Dendritic cell treated with granulocyte-macrophage colony-stimulating factor and Interleukin-4, amounts not matched to agents 40 ng/mL and 50 ng/mL, for 4 days (primary cell): Measurements from ENCODE around the gene CGB8.
A peak's percentile ranks its signal among the peaks of the same experiment; 100 is the strongest.
"Not testable (repeated sequence)": the region's sequence is repeated elsewhere in the genome, so short reads cannot be mapped to it uniquely, and the experiment has no call there.

Experiments used
- H3K27ac Mint-ChIP-seq: one replicate; pipeline ENCODE4 v1.8.0; 2022; ENCODE audit warnings: mild to moderate bottlenecking, mixed read lengths
- H3K27me3 Mint-ChIP-seq: one replicate; pipeline ENCODE4 v1.8.0; 2022; ENCODE audit warnings: mild to moderate bottlenecking, mixed read lengths
- H3K36me3 Mint-ChIP-seq: one replicate; pipeline ENCODE4 v1.8.0; 2022; ENCODE audit warnings: low read depth, mixed read lengths
- H3K4me1 Mint-ChIP-seq: one replicate; pipeline ENCODE4 v1.8.0; 2022; ENCODE audit warnings: low read depth, mixed read lengths
- H3K4me3 Mint-ChIP-seq: one replicate; pipeline ENCODE4 v1.8.0; 2022; ENCODE audit warnings: mild to moderate bottlenecking, moderate library complexity, mixed read lengths
- H3K9me3 Mint-ChIP-seq: one replicate; pipeline ENCODE4 v1.8.0; 2022; ENCODE audit warnings: mixed read lengths
- intact Hi-C: fragments of 100-400 bp; cut with micrococcal nuclease; formaldehyde crosslinking; loops from one replicate; pipeline ENCODE4 v1.15.0; 2022

CGB8 gene

DNA sequence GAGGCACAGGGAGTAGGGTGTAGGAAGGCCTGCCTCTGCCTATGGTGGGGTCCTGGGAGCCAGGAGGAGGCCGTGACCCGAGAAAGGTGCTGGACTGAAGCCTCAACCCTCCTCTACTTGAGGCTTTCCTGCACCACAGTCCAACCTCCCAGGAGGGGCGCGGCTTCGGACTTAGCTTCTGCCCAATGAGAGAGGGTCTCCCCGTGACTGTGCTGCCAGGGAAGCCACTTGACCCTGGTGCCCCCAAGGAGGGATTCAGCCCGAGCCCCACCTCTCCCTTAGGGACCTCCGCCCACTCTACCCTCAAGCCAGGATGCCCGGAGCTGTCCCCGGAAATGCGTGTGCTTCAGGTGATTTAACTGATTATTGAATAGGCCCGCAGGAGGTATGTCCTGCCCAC is at the start of gene CGB8:
TSS of gene CGB8 (minus strand) at position 101 of the 400 bp plus-strand sequence. CDS start 372 bp downstream, outside the sequence.
- intact Hi-C loops, H3K4me3 Mint-ChIP-seq, H3K9me3 Mint-ChIP-seq, H3K4me1 Mint-ChIP-seq, H3K36me3 Mint-ChIP-seq, H3K27ac Mint-ChIP-seq: not testable (repeated sequence)
- H3K27me3 Mint-ChIP-seq: peaks cover 22% of the 10 kb centered on the region

DNA sequence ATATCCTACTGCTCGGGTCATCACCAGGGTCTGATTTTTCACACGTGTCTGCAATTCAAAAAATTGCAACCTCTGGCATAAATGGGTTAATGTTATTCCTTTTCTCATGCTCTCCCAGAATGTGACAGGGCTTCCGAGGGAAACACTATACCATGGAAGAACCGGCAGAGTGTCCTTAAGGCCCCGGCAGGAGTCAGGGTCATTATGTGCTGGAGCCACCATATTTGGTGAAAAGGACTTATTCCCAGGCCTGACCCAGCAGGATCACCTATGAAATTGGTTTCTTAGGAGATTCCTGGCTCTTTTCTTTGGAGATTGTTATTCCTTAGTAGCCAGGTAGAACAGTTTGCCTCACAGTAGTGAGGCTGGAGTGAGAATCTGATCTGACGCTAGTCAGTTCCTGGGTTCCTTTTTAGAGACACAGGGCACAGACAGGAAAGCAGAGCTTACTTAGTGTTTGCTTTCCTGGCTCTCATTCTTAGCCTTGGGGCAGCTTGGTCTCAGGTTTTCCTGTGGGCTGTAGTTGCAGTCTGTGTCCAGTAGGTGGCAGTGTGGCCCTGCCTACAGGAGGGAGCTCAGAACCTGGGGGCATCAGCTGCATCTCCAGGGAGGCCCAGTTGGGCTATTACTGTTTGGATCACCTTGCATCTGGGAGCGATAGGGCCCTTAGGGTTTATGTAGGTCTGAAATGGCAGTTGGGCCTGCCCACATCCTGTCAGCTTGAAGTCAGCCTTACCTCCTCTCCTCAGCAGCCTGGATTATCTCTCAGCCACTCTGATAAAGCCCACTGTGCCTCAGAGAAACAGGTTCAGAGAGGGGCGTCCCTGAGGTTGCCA is 48.8 kb upstream of the CGB8 start:
- H3K27me3 Mint-ChIP-seq: no peaks in the 10 kb centered on the region
- no peaks in the 10 kb centered on the region for H3K9me3 Mint-ChIP-seq
- peaks cover 98% of the 10 kb centered on the region for H3K36me3 Mint-ChIP-seq
- H3K4me1 Mint-ChIP-seq: no peaks in the 10 kb centered on the region
- no peak overlapping the region for H3K4me3 Mint-ChIP-seq
- H3K27ac Mint-ChIP-seq: no peak overlapping the region
- intact Hi-C loops: loop anchor here (1.0 to 2.0 kb wide), 2 partner anchors 49 to 102 kb away; no protein-coding TSS in a partner anchor

DNA sequence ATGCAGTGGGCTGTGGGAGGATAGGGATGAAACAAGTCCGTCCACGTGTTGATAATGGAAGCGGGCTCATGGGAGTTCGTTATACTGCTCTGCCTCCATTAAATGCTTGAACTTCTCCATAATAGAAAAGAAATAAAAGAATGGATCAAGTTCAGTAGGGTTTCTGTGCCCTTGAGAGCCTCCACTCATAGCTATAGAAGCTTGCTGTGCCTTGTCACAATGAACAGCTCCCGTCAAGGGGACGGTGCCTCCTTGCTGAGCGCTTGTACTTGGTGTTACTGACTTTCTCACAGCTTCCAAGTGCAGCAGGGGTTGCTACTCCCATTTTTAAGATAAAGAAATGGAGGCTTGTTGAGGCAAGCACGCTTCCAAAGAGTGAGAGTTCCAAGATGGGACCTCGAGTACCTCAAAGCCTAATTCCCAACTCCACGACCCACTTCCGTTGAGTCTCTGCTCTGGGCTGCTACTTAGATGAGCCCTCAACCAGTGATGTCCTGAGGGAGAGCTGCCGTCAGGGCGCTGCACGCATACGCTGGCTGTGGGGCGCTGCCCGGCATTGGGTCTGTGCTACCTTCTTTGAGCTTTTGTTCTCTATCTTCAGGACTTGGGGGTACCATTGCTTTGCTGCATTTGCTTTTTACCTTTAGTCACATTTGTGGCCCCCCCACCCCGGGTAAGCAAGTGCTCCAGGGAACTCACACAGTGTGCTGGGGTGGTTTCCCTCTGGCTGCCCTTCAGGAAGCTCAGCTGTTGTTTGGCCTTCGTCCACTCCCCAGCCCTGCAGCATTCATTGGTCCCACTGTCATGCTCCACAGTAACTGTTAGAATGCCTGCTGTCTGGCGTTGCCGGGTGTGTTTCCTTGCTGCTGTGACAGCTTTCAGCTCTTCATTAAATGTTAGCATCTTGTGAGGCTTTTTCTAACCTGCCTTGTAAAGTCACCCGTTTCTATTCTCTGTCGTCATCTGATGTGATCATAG is 45.9 kb upstream of the CGB8 start:
- Mint-ChIP-seq H3K27ac (no peak overlapping the region), H3K36me3 (peaks cover 98% of the 10 kb centered on the region), H3K9me3 (no peaks in the 10 kb centered on the region), H3K4me1 (no peaks in the 10 kb centered on the region), H3K4me3 (no peak overlapping the region), H3K27me3 (no peaks in the 10 kb centered on the region)
- intact Hi-C loops: no loop called here

DNA sequence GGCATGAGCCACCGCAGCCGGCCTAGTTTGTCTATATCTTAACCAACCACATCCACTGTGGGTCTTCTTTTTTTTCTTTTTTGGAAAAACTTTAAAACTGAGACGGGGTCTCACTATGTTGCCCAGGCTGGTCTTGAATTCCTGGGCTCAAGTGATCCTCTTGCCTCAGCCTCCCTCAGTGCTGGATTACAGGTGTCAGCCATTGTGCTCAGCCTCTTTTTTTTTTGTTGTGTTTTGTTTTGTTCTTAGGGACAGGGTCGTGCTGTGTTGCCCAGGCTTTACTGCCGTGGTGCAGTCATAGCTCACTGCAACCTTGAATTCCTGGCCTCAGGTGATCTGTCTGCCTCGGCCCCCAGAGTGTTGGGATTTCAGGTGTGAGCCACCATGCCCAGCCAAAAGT is 43.8 kb upstream of the CGB8 start:
- peaks cover 99% of the 10 kb centered on the region for H3K36me3 Mint-ChIP-seq
- H3K9me3 Mint-ChIP-seq: no peaks in the 10 kb centered on the region
- no peak overlapping the region for H3K4me3 Mint-ChIP-seq
- peaks cover under 1% of the 10 kb centered on the region for H3K4me1 Mint-ChIP-seq
- no peak overlapping the region for H3K27ac Mint-ChIP-seq
- no peaks in the 10 kb centered on the region for H3K27me3 Mint-ChIP-seq
- intact Hi-C loops: no loop called here

DNA sequence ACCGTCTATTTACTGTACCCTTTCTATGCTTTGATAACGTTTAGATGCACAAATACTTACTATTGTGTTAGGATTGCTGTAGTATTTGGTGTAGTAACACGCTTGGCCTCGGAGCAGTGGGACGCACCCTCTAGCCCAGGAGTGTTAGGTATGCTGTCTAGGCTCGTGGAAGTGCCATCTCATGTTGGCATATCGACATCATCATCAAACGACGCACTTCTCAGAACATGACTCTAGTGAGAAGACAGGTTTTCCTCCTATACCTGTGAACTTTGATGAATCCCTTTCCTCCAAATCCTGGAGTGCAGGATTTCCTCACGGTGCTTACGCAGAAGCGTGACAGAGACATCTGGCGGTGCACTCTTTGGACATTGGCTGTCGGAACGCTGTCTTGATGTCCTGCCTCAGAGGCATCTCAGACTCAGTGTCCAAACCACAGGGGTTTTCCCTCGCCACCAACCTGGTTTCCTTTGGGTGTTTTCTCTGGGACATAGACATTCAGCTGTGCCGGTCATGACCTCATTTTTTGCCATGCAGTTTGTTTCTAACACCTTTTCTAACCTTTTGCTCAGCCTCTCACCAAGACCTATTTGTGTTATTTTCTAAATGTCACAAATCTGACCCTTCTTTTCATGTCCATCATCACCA is 42.6 kb upstream of the CGB8 start:
- H3K36me3 Mint-ChIP-seq: peaks cover 99% of the 10 kb centered on the region
- no peaks in the 10 kb centered on the region for H3K27me3 Mint-ChIP-seq
- no peak overlapping the region for H3K27ac Mint-ChIP-seq
- no peak overlapping the region for H3K4me3 Mint-ChIP-seq
- intact Hi-C loops: no loop called here
- H3K9me3 Mint-ChIP-seq: no peaks in the 10 kb centered on the region
- H3K4me1 Mint-ChIP-seq: peaks cover 9% of the 10 kb centered on the region

DNA sequence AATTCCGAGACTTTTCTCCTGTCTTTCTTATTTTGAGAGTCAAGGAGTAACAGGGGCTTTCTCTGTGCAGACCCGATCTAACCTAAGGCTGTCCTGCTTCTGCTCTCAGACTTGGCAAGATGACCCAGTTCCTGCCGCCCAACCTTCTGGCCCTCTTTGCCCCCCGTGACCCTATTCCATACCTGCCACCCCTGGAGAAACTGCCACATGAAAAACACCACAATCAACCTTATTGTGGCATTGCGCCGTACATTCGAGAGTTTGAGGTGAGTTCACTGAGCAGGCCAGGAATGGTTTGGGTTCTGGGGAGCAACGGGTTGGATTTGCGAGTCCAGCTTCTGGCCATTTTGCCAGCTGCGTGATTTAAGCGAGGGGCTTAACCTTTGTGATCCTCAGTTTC is 37.4 kb upstream of the CGB8 start:
- Mint-ChIP-seq H3K4me1 (peaks cover 23% of the 10 kb centered on the region), H3K9me3 (no peaks in the 10 kb centered on the region), H3K4me3 (peak overlapping the region; percentile 100), H3K27ac (peak overlapping the region; percentile 94), H3K36me3 (peaks cover 63% of the 10 kb centered on the region), H3K27me3 (no peaks in the 10 kb centered on the region)
- intact Hi-C loops: no loop called here

DNA sequence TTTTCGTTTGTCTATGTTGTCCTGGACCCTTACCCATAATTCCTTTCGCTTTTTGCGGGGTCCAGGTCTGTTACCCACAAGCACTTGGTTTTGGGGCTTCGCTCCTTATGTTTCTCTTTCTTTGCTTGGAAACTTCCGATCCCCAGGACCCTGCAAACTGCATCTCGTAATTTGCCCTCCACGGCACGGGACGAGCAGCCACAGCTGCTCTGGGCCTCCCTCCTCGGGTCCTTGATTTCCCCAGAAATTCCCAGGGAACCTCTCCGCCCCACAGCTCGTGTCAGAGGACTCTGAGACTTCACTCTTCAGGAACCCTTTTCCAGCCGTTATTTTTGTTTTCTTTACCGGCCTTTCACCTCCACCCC is 36.9 kb upstream of the CGB8 start:
- H3K27me3 Mint-ChIP-seq: no peaks in the 10 kb centered on the region
- intact Hi-C loops: no loop called here
- H3K36me3 Mint-ChIP-seq: peaks cover 59% of the 10 kb centered on the region
- peak overlapping the region; percentile 100 for H3K4me3 Mint-ChIP-seq
- peak overlapping the region; percentile 94 for H3K27ac Mint-ChIP-seq
- no peaks in the 10 kb centered on the region for H3K9me3 Mint-ChIP-seq
- peaks cover 23% of the 10 kb centered on the region for H3K4me1 Mint-ChIP-seq

DNA sequence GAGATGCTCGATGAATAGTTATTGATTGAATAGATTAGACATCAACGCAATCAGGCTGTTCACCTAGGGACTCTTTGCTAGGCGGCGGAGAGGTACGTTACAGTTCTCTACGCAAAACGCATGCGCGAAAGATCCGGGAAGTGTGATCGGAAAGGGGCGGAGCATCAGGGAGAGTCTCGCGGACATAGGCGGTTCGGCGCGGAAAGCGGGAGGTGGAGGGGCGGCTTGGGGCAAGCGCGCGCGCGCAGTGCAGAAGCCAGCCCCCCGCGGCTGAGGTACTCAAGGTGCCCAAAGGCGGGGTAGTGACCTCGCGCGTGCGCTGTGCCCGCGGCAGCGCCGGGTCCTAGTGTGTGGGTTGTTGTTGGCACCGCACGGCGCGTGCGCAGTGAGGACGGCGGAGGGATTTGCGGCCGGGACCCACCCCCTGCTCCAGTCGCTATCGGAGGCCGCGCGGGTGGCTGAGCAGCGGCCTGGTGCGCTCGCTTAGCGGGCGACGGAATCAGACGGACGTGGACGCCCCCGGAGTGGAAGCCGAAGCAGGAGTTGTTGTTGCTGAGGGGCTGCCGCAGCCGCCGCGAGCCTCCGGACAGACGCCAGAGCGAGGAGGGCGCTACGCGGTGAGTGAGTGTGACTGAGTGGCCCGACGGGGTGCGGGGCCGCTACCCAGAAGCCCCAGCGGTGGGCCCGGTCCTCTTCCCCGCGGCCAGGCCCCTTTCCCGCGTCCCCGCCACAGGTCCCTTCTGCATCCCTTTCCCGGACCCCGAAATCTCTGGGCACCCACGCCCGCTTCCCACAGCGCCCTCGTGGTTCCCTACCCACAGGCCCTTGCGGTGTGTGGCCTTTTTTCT is 36.3 kb upstream of the CGB8 start, which contains the start of gene SNRNP70:
TSS of gene SNRNP70 (plus strand) at position 432 of the 848 bp plus-strand sequence. CDS start 964 bp downstream, outside the sequence.
- Mint-ChIP-seq H3K36me3 (peaks cover 53% of the 10 kb centered on the region), H3K27ac (peak within 1 kb of the TSS; percentile 94), H3K4me3 (peak within 1 kb of the TSS; percentile 100), H3K4me1 (peaks cover 23% of the 10 kb centered on the region), H3K27me3 (peaks cover 2% of the 10 kb centered on the region), H3K9me3 (no peaks in the 10 kb centered on the region)
- intact Hi-C loops: no loop called here

DNA sequence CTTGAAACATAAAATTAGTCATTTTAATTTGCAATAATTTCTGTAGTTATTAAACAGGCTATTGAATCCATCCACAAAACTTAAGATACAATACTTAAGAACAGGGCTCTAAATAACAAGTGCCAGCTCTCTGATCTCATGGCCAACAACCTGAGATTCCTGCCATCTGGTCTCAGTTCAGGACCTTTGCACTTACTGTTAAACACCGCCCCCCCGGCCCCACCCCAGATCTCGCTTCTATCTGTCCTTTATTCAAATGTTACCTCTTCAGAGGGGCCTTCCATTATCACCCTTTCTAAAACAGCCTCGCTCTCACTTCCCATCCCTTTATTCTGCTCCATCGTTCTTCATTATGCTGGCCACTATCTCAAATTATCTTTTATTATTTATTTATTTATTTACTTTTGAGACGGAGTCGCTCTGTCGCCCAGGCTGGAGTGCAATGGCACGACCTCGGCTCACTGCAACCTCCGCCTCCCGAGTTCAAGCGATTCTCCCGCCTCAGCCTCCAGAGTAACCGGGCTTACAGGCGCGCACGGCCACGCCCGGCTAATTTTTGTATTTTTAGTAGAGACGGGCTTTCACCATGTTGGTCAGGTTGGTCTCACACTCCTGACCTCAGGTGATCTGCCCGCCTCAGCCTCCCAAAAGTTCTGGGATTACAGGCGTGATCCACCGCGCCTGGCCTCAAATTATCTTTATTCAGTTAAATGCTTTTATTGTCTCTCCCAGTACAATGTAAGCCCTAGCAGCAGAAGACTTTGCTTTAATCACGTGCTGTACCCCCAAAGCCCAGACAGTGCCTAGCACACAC is 35.5 kb upstream of the CGB8 start:
- peaks cover 23% of the 10 kb centered on the region for H3K4me1 Mint-ChIP-seq
- no peaks in the 10 kb centered on the region for H3K9me3 Mint-ChIP-seq
- H3K4me3 Mint-ChIP-seq: peak overlapping the region; percentile 100
- H3K27me3 Mint-ChIP-seq: peaks cover 4% of the 10 kb centered on the region
- peak overlapping the region; percentile 94 for H3K27ac Mint-ChIP-seq
- H3K36me3 Mint-ChIP-seq: peaks cover 44% of the 10 kb centered on the region
- intact Hi-C loops: no loop called here

DNA sequence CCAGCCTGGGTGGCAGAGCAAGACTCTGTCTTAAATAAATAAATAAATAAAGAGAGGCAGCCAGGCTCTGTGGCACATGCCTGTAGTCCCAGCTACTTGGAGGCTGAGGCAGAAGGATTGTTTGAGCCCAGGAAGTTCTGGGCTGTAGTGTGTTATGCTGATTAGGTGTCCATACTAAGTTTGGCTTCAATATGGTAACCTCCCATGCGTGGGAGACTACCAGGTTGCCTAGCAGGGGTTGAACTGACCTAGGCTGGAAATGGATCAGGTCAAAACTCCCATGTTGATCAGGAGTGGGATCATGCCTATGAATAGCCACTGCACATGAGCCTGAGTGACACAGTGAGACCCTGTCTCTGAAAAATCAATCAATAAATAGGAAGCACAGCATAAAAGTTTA is 32.4 kb upstream of the CGB8 start:
- intact Hi-C loops: no loop called here
- Mint-ChIP-seq H3K4me1 (peaks cover 11% of the 10 kb centered on the region), H3K27me3 (peaks cover 7% of the 10 kb centered on the region), H3K27ac (no peak overlapping the region), H3K4me3 (no peak overlapping the region), H3K9me3 (no peaks in the 10 kb centered on the region), H3K36me3 (peaks cover 13% of the 10 kb centered on the region)

DNA sequence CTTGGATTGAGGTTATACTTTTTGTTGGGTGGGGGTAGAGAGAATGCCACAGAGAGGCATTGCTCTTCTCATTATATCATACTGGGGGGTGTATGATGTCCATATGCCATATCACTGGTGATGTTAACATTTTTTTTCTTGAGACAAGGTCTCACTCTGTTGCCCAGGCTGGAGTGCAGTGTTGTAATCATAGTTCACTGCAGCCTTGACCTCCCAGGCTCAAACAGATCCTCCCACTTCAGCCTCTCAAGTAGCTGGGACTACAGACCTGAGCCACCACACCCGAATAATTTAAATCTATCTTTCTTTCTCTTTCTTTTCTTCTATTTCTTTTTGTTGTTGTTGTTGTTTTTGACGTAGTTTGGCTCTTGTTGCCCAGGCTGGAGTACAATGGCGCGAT is 31.5 kb upstream of the CGB8 start:
- H3K4me1 Mint-ChIP-seq: peaks cover 5% of the 10 kb centered on the region
- H3K27ac Mint-ChIP-seq: no peak overlapping the region
- peaks cover 13% of the 10 kb centered on the region for H3K27me3 Mint-ChIP-seq
- peaks cover 4% of the 10 kb centered on the region for H3K36me3 Mint-ChIP-seq
- no peak overlapping the region for H3K4me3 Mint-ChIP-seq
- intact Hi-C loops: no loop called here
- H3K9me3 Mint-ChIP-seq: no peaks in the 10 kb centered on the region

DNA sequence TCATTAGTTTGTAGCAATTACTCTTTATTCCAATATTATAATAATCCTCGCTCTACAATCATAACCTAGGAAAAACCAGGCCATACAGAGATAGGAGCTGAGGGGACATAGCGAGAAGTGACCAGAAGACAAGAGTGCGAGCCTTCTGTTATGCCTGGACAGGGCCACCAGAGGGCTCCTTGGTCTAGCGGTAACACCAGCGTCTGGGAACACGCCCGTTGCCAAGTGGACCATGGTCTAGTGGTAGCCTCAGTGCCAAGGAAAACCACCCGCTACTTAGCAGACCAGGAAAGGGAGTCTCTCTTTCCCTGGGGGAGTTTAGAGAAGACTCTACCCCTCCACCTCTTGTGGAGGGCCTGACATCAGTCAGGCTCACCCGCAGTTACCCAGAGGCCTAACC is 26.0 kb upstream of the CGB8 start:
- Mint-ChIP-seq H3K27me3 (peaks cover 56% of the 10 kb centered on the region), H3K4me1 (peaks cover 18% of the 10 kb centered on the region)
- not testable (repeated sequence) for H3K27ac Mint-ChIP-seq, H3K4me3 Mint-ChIP-seq, H3K9me3 Mint-ChIP-seq, H3K36me3 Mint-ChIP-seq
- intact Hi-C loops: loop anchor here (5.0 kb wide), 1 partner anchor 132 kb away; no protein-coding TSS in a partner anchor
